HFF-Myc (cell line): ENCODE results near the gene ZNF200.

Source experiments
- DNase-seq: peaks from one replicate; pipeline ENCODE4 v3.0.0-alpha.2; 2011; ENCODE audit warnings: low read depth; ENCODE audit errors: extremely low read depth
- H3K4me3 ChIP-seq: replicated peaks from 2 replicates; pipeline ENCODE4 v1.5.1; 2011; ENCODE audit warnings: low read depth, mild to moderate bottlenecking, control low read depth, low read length
- CTCF ChIP-seq: IDR thresholded peaks from 2 replicates; pipeline ENCODE4 v1.5.1; 2012; ENCODE audit warnings: mild to moderate bottlenecking, low read depth, low read length, control low read depth; ENCODE audit errors: missing control alignments

Gene ZNF200, protein sequence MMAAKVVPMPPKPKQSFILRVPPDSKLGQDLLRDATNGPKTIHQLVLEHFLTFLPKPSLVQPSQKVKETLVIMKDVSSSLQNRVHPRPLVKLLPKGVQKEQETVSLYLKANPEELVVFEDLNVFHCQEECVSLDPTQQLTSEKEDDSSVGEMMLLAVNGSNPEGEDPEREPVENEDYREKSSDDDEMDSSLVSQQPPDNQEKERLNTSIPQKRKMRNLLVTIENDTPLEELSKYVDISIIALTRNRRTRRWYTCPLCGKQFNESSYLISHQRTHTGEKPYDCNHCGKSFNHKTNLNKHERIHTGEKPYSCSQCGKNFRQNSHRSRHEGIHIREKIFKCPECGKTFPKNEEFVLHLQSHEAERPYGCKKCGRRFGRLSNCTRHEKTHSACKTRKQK

GRCh38 chr16:3234857-3235561 is at the start of gene ZNF200:
Gene ZNF200 (minus strand): TSS chr16:3235158. CDS start chr16:3233755, 1,403 bp downstream.
- TF ChIP-seq CTCF: no peak

DNA sequence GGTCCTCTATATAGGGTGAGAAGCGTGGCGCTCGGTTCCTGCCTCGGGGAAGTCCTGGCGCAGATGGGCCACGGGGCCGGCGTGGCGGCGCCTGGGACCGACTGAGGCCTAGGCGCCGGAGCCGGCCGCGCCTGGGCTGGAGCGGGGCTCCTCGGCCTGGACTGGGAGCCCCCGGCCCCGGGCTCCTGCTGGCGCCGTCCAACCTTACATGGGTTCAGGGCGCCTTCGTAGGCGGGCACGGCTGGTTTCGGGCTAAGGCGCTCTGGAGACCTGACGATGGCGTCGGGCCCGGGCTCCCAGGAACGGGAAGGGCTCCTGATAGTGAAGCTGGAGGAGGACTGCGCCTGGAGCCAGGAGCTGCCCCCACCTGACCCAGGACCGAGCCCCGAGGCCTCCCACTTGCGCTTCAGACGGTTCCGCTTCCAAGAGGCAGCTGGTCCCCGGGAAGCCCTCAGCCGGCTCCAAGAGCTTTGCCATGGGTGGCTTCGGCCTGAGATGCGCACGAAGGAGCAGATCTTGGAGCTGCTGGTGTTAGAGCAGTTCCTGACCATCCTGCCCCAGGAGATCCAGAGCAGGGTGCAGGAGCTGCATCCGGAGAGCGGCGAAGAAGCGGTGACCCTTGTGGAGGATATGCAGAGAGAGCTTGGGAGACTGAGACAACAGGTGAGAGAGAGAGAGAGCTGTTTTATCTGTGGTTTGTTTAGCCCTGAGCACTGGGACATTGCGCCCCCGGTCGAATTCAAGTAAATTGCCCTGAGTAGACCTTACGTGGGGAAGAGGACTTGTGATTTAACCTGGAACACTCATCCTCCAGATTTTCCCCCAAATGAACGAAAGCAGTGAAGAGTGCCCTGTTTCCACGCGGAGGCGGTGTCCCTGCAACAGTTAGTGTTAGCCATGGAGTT is 48.8 kb upstream of the ZNF200 start:
- H3K4me3 ChIP-seq: peak overlapping the region; percentile 100
- DNase-seq: no peak
- no peak for TF ChIP-seq CTCF

More at GRCh38 chr16:3234857-3235561, at the start of gene ZNF200:
- DNase-seq: peak; percentile 74
- peak within 1 kb of the TSS; percentile 93 for H3K4me3 ChIP-seq

DNA sequence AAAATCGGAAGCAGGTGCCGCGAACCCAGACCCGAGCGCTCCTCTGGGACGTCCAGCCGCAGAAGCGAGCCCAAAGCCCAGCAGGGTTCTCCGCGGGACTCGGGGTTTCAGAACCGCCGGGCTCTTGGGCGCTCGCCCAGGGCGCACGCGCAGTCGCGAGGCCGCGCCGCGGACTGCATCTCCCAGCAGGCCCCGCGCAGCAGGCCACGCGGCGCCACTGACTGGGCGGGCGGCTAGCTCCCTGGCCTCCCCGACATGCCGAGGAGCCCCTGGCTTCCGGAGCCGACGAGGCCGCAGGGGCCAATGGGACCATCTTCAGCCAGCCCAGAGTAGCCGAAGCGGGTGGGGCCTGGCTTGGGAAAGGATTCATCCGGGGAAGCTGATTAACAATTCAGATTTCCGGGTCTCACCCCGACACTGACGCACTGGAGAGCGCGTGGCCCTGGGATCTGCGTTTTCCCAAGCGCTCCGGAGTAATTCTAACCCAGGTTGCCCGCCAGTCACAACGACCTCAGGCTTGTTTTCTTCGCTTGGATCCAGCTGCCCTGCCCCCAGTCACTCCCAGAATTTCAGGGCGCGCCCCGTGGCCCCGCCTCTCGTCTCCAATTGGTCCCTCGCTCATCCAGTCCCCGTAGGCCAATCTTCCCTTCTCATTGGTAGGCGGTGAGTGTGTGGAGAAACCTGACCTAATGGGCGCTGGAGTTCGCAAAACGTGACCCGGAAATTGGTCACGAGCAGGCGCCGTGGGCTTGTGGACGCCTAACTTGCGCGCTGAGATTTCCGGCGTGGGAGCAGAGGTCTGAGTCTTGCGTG is 48.0 kb upstream of the ZNF200 start, which contains the start of gene ZNF263:
Gene ZNF263, plus strand, starts transcription at position 762 of the 813 bp plus-strand sequence. CDS start 328 bp downstream, outside the sequence.
- peak within 1 kb of the TSS; percentile 100 for H3K4me3 ChIP-seq
- no peak for TF ChIP-seq CTCF
- peak; percentile 97 for DNase-seq

DNA sequence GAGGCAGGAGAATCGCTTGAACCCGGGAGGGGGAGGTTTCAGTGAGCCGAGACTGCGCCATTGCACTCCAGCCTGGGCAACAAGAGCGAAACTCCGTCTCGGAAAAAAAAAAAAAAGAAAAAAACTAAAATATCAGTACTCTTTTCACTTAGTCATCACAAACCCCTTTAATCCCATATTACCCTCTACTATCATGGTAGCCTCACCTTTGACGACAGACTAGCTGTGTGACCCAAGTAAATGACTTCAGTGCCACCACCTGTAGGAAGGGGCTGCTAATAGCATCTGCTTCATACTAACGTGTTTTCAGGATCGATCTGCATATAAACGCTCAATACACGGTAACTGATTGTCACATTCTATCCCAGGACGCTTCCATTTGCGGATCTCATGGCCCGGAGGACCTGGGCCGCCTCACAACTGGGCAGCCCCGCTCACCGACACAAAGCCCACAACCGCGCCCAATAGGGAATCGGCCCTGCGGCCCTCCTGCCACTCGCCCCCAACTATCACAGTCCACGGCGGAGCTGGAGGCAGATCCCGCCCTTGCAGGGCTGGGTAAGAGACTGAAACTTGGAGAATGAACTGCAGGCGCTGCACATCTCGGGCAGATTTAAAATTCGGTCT is 47.3 kb upstream of the ZNF200 start:
- no peak for TF ChIP-seq CTCF
- no peak for DNase-seq
- H3K4me3 ChIP-seq: peak overlapping the region; percentile 100

DNA sequence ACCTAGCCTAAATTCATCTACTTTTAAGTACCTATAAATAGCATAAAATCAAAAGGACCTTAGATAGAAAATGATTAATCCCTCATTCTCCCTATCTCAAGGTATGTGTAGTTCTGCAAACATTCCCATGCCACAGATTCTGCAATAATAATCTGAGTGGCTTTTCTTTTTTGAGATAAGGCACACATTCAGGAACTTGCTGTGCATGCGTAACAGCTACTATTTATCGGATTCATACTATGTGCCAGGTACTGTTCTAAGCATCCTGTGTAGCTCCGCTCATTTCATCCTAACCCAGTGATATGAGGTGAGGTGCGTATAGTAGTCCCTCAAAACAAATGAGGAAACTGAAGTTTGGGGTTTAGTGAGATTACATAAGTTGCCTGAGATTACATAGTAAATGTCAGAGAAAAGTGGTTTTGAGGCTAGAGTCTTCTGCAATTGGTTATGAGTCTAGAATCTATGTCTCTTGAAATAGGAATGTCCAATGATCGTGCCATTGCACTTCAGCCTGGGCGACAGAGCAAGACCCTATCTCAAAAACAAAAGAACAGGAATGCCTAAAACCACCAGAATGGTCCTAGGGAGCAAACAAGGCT is 46.4 kb upstream of the ZNF200 start:
- no peak for TF ChIP-seq CTCF
- DNase-seq: no peak
- no peak overlapping the region for H3K4me3 ChIP-seq
